GM10266 (cell line): ENCODE results near the gene NEDD4.
"Not testable (repeated sequence)": the region's sequence is repeated elsewhere in the genome, so short reads cannot be mapped to it uniquely, and the experiment has no call there.

ENCODE experiments used
- DNase-seq: peaks from one replicate; pipeline ENCODE4 v3.0.0; 2012; ENCODE audit errors: extremely low spot score
- TF ChIP-seq, protein P1 (sequence below): IDR thresholded peaks from 2 replicates; pipeline ENCODE4 v1.5.1; 2012; ENCODE audit warnings: mild to moderate bottlenecking, low read depth; ENCODE audit not compliant: control insufficient read depth, insufficient read depth; ENCODE audit errors: missing control alignments

Gene NEDD4

DNA sequence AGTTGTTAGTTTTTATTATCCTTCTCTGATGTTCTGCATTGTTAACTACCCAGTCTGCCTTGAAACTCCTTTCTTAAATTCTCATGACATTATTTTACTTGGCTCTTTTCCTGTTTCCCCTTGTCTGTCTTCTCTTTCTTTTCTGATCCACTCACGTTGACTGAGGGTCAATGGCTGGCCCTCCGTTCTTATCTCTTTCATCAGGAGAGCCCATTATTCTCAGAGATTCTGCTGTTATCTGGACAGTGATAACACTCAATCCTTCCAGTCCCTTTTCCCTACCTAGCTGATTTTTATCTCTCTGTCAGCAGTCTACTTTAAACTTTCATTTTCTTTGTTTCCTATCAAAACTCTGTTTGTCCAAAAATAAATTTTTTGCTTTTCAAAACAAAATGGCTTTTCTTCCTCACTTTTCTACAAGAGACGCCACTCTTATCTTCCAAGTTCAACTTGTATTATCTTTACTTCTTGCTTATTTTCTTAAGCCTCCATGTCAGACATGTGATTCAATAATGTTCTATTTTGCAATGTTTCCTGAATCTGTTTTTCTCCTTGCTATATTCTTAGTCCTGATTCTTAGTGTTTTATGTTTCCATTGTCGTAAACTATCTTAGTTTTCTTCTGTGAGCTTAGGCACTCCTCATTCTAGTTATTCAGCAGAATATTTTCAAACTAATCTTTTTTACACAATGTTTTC lies 120.2 kb downstream of the NEDD4 start:
- DNase-seq: no peak
- TF ChIP-seq, protein P1, sequence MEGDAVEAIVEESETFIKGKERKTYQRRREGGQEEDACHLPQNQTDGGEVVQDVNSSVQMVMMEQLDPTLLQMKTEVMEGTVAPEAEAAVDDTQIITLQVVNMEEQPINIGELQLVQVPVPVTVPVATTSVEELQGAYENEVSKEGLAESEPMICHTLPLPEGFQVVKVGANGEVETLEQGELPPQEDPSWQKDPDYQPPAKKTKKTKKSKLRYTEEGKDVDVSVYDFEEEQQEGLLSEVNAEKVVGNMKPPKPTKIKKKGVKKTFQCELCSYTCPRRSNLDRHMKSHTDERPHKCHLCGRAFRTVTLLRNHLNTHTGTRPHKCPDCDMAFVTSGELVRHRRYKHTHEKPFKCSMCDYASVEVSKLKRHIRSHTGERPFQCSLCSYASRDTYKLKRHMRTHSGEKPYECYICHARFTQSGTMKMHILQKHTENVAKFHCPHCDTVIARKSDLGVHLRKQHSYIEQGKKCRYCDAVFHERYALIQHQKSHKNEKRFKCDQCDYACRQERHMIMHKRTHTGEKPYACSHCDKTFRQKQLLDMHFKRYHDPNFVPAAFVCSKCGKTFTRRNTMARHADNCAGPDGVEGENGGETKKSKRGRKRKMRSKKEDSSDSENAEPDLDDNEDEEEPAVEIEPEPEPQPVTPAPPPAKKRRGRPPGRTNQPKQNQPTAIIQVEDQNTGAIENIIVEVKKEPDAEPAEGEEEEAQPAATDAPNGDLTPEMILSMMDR: no peak

DNA sequence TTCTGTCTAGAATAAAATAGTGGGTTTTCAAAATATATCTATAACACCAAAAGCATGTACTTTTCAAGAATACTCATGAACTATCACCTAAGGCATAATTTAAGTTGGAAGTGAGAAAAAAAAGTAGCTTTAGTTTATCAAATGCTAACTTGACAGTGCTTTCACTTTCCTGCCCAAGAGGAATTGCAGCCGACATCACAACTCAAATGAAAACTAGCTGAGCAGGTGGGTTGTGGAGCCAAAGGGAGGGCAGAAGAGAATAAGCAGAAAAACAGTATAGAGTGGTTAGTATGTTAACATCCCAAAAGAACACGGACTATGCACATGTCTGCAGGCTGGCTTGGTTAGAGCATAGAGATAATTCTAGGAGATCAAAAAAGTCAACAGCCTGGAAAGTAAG lies 120.9 kb downstream of the NEDD4 start:
- TF ChIP-seq, protein P1: no peak
- no peak for DNase-seq

DNA sequence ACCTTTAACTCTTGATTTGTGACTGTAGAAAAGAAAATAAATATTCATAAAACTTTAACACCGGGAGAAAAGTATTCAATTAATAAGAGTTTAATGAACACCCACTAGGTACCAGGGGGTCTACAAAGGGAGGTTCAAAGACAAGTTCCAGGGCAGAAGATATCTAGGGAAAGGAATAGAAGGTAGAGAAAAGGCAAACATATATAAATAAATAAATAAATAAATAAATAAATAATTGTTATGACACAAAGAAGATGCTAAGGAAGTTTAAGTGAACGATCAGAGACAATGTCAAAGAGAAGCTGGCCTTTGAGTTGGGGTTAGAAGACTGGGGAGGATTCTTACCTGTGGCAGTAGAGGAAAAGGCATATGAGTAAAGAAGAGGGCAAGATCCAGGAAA lies 123.8 kb downstream of the NEDD4 start:
- TF ChIP-seq, protein P1: no peak
- DNase-seq: no peak

DNA sequence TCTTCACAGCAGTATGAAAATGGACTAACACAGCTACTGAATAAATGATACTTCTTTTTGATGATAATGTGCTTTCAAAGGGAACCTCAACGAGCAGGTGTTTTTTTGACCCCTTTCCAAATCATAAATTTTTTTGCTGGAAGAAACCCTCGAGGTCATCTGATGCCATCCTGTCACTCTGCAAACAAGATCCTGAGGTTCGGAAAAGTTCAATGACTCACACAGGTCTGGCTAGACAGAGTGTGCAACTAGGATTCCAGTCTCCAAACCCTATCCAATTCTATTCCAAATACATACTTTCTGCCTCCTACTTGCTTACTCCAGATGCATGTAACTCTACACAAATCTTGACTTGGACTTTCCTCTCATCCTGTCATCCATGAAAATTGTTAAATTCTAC lies 124.7 kb downstream of the NEDD4 start:
- no peak for DNase-seq
- TF ChIP-seq, protein P1: no peak

DNA sequence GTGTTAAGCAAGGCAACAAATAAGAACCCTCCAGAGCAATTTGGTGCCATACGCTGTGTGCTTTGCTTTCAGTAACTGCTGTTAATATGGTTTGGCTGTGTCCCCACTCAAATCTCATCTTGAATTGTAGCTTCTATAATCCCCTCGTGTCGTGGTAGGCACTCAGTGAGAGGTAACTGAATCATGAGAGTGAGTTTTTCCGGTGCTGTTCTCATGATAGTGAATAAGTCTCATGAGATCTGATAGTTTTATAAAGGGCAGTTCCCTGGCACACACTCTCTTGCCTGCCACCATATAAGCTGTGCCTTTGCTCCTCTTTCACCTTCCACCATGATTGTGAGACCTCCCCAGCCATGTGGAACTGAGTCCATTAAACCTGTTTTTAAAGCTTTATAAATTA lies 125.1 kb downstream of the NEDD4 start:
- DNase-seq: not testable (repeated sequence)

DNA sequence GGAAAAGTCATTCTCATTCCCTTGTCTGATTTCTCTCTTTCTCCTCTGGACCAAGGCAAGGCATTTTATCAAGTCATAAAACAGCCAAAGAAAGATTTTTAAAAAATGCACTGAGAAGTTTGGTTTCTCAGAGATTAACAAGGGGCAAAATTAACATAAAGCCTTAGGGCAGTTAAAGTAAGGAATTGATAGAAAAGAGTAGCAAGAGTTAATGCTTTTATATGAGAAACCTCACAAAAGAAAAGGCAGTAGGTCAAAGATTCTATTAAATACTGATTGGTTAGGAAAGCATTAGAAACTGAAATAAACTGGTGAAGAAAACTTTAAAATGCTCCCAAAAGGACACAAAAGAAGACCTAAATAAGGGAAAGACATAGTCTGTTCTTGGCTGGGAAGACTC lies 129.5 kb downstream of the NEDD4 start:
- no peak for DNase-seq
- TF ChIP-seq, protein P1: no peak

DNA sequence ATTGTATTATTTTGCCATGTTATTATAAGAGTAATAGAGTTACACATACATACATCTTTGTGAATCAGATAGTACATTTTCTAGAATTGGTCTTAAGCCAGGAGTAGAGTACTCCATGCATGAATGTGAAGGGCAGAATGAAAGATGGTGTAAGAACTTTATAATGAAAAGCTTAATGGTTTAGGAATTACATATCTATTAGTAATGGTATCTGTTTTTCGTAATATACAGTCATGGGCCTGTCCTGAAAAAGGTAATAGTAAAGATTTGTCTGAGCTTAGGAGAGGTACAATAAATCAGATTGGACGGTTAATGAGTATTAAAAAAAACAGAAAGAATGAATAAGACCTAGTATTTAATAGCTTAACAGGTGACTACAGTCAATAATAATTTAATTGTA lies 132.3 kb downstream of the NEDD4 start:
- TF ChIP-seq, protein P1: no peak
- no peak for DNase-seq

DNA sequence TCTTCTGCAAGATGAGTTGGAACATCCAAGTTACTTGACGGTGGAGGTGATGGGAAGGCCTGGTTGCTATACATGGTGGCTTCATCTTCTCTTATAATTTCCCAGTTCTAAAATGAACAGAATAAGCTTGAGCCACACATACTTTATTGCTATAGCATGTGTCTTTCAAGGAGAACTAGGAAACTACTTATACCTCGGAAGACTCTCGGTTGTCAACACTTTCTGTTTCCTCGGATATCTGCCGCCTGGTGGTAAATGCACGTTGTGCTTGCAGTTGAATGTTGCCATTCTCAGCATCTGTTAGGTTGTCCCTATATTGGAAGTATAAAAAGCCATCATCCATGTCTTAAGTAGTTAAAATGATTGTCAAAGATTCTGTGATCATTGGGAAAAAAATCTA lies 132.9 kb downstream of the NEDD4 start:
- DNase-seq: no peak
- TF ChIP-seq, protein P1: no peak
